ENCODE data around the gene COQ8A.

Gene COQ8A

GRCh38 chr1:226993814-226994585 lies 53.9 kb downstream of the COQ8A start:
- no peak for DNase-seq (ENCODE audit: low read depth in 1 of 2, low spot score in 1 of 2)
- Histone ChIP-seq H3K27ac (replicated peaks) (no peak overlapping the region), H3K27me3 (ENCODE audit: insufficient read depth, poor library complexity, severe bottlenecking) (no peaks in the 10 kb centered on the region), H3K4me3 (replicated peaks; ENCODE audit: insufficient read depth, low read length) (no peak overlapping the region)
- TF ChIP-seq, protein P1, sequence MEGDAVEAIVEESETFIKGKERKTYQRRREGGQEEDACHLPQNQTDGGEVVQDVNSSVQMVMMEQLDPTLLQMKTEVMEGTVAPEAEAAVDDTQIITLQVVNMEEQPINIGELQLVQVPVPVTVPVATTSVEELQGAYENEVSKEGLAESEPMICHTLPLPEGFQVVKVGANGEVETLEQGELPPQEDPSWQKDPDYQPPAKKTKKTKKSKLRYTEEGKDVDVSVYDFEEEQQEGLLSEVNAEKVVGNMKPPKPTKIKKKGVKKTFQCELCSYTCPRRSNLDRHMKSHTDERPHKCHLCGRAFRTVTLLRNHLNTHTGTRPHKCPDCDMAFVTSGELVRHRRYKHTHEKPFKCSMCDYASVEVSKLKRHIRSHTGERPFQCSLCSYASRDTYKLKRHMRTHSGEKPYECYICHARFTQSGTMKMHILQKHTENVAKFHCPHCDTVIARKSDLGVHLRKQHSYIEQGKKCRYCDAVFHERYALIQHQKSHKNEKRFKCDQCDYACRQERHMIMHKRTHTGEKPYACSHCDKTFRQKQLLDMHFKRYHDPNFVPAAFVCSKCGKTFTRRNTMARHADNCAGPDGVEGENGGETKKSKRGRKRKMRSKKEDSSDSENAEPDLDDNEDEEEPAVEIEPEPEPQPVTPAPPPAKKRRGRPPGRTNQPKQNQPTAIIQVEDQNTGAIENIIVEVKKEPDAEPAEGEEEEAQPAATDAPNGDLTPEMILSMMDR (IDR thresholded peaks at IDR 0.05; ENCODE audit: insufficient read depth, low read length), result no peak
- no peak for TF ChIP-seq REST (IDR thresholded peaks at IDR 0.05; ENCODE audit: insufficient replicate concordance, low read depth)
- TF ChIP-seq GABPA (IDR thresholded peaks at IDR 0.05; ENCODE audit: low read depth), result no peak
- no peak for TF ChIP-seq SPI1 (IDR thresholded peaks at IDR 0.05; ENCODE audit: borderline replicate concordance, low read depth)
- no peak for TF ChIP-seq POLR2AphosphoS5 (IDR thresholded peaks at IDR 0.05; ENCODE audit: low read depth)

- Histone ChIP-seq H3K4me3 (replicated peaks; ENCODE audit: insufficient read depth, low read length) (no peak overlapping the region), H3K27me3 (ENCODE audit: insufficient read depth, poor library complexity, severe bottlenecking) (no peaks in the 10 kb centered on the region), H3K27ac (replicated peaks) (no peak overlapping the region)
- TF ChIP-seq, protein P1 (IDR thresholded peaks at IDR 0.05; ENCODE audit: insufficient read depth, low read length), result no peak
- TF ChIP-seq REST (IDR thresholded peaks at IDR 0.05; ENCODE audit: insufficient replicate concordance, low read depth) (no peak), SPI1 (IDR thresholded peaks at IDR 0.05; ENCODE audit: borderline replicate concordance, low read depth) (no peak), POLR2AphosphoS5 (IDR thresholded peaks at IDR 0.05; ENCODE audit: low read depth) (no peak), GABPA (IDR thresholded peaks at IDR 0.05; ENCODE audit: low read depth) (no peak)
- no peak for DNase-seq (ENCODE audit: low read depth in 1 of 2, low spot score in 1 of 2)
Observed at GRCh38 chr1:226994586-226995364, 54.7 kb downstream of the COQ8A start.

DNA sequence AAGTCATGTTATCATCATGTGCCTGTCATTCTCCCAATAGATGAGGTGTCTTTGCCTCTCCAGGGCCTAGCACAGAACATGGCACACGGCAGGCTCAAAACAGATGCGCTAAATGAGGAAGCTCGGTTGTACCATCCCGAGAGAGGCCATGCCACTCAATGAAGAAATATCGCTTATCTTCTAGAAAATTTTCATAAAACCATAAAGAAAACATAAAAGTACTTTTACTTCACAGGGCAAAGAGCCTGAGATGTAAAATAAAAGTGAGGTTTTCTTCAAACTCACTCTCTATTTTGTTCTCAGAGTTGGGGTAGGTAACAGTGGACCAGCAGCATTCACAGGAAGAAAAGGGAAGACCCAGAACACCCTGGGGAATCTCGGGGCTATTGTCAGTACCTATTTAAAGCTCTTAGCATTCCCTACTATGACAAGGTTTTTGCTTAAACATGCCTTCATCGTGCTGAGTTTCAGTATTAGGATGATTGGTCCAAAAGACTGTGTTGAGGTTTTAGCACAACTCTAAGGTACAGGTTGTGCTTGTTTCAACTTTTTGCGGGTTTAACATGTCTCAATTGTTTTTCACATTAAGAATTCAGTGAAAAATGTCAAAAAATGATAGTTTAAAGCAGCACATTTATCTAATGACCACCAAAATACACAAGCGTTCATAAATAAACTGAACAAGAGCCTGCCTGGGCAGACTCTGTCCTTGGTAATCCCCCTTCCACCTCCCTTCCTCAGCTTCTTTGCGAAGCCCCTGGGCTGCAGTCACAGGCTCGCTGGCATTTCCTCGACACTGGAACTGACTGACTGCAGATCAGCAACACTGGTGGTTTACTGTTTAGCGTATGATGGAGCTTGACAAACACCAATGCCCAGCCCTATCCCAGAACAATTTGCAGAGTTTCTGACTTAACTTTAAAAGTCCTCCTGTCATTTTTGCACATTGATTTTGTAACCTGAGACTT lies 55.6 kb downstream of the COQ8A start:
- Histone ChIP-seq H3K4me3 (replicated peaks; ENCODE audit: insufficient read depth, low read length) (no peak overlapping the region), H3K27ac (replicated peaks) (no peak overlapping the region)

More for the DNA sequence above, 55.6 kb downstream of the COQ8A start:
- no peak for DNase-seq (ENCODE audit: low read depth in 1 of 2, low spot score in 1 of 2)
- no peak for TF ChIP-seq GABPA (IDR thresholded peaks at IDR 0.05; ENCODE audit: low read depth)
- TF ChIP-seq POLR2AphosphoS5 (IDR thresholded peaks at IDR 0.05; ENCODE audit: low read depth), result no peak
- TF ChIP-seq, protein P1 (IDR thresholded peaks at IDR 0.05; ENCODE audit: insufficient read depth, low read length), result no peak
- no peak for TF ChIP-seq SPI1 (IDR thresholded peaks at IDR 0.05; ENCODE audit: borderline replicate concordance, low read depth)
- TF ChIP-seq REST (IDR thresholded peaks at IDR 0.05; ENCODE audit: insufficient replicate concordance, low read depth), result no peak
- no peaks in the 10 kb centered on the region for H3K27me3 ChIP-seq (ENCODE audit: insufficient read depth, poor library complexity, severe bottlenecking)
